K562 (cell line): ENCODE data around the gene MYO3B. TPM values are rescaled to one million over a fixed set of nuclear protein-coding genes. Genes with fewer than 3 reads are reported as not detected.

Experiments used
- ATAC-seq: fragments of 200-7000 bp; cut with Tn5 transposase; 3 replicates; pipeline ENCODE4 v1.9.1; 2020; ENCODE audit warnings: moderate library complexity
- BruUV-seq: library from RNA; stranded (reverse); fragments of 400-500 nt; replicated peaks from 2 replicates; lab custom pipeline; 2021; lab: Mats Ljungman, UMichigan
- CTCF ChIA-PET: fragments of 300-600 bp; formaldehyde crosslinking; extraction: SDS; loops from one replicate; lab custom pipeline; 2021; ENCODE audit warnings: low intra/inter-chr PET ratio; lab: Yijun Ruan, JAX
- POLR2A ChIA-PET: fragments of 300-600, 350-650 bp; sonication (Branson Sonifier 250); formaldehyde crosslinking; extraction: SDS; loops from one replicate; lab custom pipeline; 2021; ENCODE audit warnings: antibody characterized with exemption, inconsistent platforms; lab: Yijun Ruan, JAX
- DNase-seq, 4 experiments: peaks; one replicate each; pipeline versions ENCODE4 v3.0.0 to v3.0.0-alpha.2; 2011 to 2018; ENCODE audit warnings: low spot score in 3 of 4, mixed read lengths in 3 of 4; ENCODE audit errors: extremely low read depth in 1 of 4
- FAIRE-seq: peaks from 2 replicates; lab custom pipeline; 2011; peaks lifted over from hg19 to GRCh38; lab: Jason Lieb, UNC
- H2AFZ ChIP-seq: 2 replicates; pipeline ENCODE4 v1.6.0; 2011; ENCODE audit warnings: low read depth, low read length, control low read depth, inconsistent platforms
- H3K27ac ChIP-seq: fragments of 200-600 bp; 3 replicates; pipeline ENCODE4 v1.8.0; 2011; ENCODE audit warnings: low read depth, mild to moderate bottlenecking, control low read depth, inconsistent platforms, low read length, moderate library complexity, mixed read lengths; ENCODE audit errors: extremely low read depth
- H3K27me3 ChIP-seq, 2 experiments: fragments of 300-600 bp in 1 of 2; 2 replicates in 1 of 2; 3 replicates in 1 of 2; pipeline versions ENCODE4 v1.6.0 to v1.8.0; 2011; ENCODE audit warnings: inconsistent platforms in 2 of 2, low read length in 2 of 2, mild to moderate bottlenecking in 1 of 2, mixed read lengths in 1 of 2, moderate library complexity in 1 of 2; ENCODE audit not compliant: control insufficient read depth in 2 of 2, insufficient read depth in 2 of 2
- H3K36me3 ChIP-seq: fragments of 300-600 bp; 3 replicates; pipeline ENCODE4 v1.8.0; 2011; ENCODE audit warnings: mild to moderate bottlenecking, low read length, inconsistent platforms; ENCODE audit not compliant: control insufficient read depth, insufficient read depth
- H3K4me1 ChIP-seq, 2 experiments: fragments of 200-600 bp in 1 of 2; replicated peaks in 1 of 2; 2 replicates in 1 of 2; 3 replicates in 1 of 2; pipeline versions ENCODE4 v1.5.1 to v1.8.0; 2011; ENCODE audit warnings: inconsistent platforms in 2 of 2, low read length in 2 of 2, mild to moderate bottlenecking in 1 of 2, mixed read lengths in 1 of 2, moderate library complexity in 1 of 2; ENCODE audit not compliant: control insufficient read depth in 2 of 2, insufficient read depth in 2 of 2
- H3K4me2 ChIP-seq: 2 replicates; pipeline ENCODE4 v1.6.1; 2011; ENCODE audit warnings: low read length, control low read depth, inconsistent platforms, mixed read lengths; ENCODE audit not compliant: insufficient read depth
- H3K4me3 ChIP-seq: fragments of 200-600 bp; sonication (generic), shearing (Covaris generic); 2 replicates; pipeline ENCODE4 v1.5.1; 2016; ENCODE audit warnings: control low read depth, inconsistent platforms
- H3K79me2 ChIP-seq: fragments of 200-600 bp; 3 replicates; pipeline ENCODE4 v1.8.0; 2011; ENCODE audit warnings: low read length, inconsistent platforms; ENCODE audit not compliant: control insufficient read depth, insufficient read depth
- H3K9ac ChIP-seq, 2 experiments: 2 replicates each; pipeline versions ENCODE4 v1.6.0 to v1.6.1; 2011; ENCODE audit warnings: low read depth in 2 of 2, low read length in 2 of 2, control low read depth in 1 of 2, inconsistent platforms in 1 of 2, mild to moderate bottlenecking in 1 of 2, mixed read lengths in 1 of 2; ENCODE audit not compliant: insufficient read depth in 1 of 2
- H3K9me1 ChIP-seq: one replicate; pipeline ENCODE4 v1.6.0; 2011; ENCODE audit warnings: inconsistent platforms, mild to moderate bottlenecking, low read length, moderate library complexity; ENCODE audit not compliant: control insufficient read depth, insufficient read depth
- H3K9me3 ChIP-seq: replicated peaks from 2 replicates; pipeline ENCODE4 v1.5.1; 2011; ENCODE audit warnings: low read depth, low read length, inconsistent platforms; ENCODE audit not compliant: control insufficient read depth, insufficient read depth
- H4K20me1 ChIP-seq: replicated peaks from 2 replicates; pipeline ENCODE4 v1.6.1; 2011; ENCODE audit warnings: low read length, inconsistent platforms, mixed read lengths; ENCODE audit not compliant: control insufficient read depth, insufficient read depth
- FOSL1 ChIP-seq: fragments of 200-800 bp; sonication (Bioruptor generic); conservative IDR thresholded peaks from 2 replicates; pipeline ENCODE4 v1.6.1; 2016; ENCODE audit warnings: missing genetic modification characterization, missing compliant biosample characterization
- FOXK2 ChIP-seq, 2 experiments: fragments of 450-650 bp; IDR thresholded peaks in 1 of 2; conservative IDR thresholded peaks in 1 of 2; 2 replicates each; pipeline ENCODE4 v1.6.1; 2016; ENCODE audit warnings: low read depth in 2 of 2, mild to moderate bottlenecking in 1 of 2
- PTBP1 ChIP-seq: fragments of 200-400 bp; formaldehyde crosslinking; IDR thresholded peaks from 2 replicates; pipeline ENCODE4 v1.6.1; 2017; ENCODE audit warnings: low read depth, low read length
- ZFPM2 ChIP-seq: fragments of 250-450 bp; sonication (Bioruptor Pico); IDR thresholded peaks from 2 replicates; pipeline ENCODE4 v1.5.1; 2022; ENCODE audit warnings: mild to moderate bottlenecking
- ZNF134 ChIP-seq: fragments of 250-450 bp; sonication (Bioruptor Pico); conservative IDR thresholded peaks from 2 replicates; pipeline ENCODE4 v1.4.0; 2020
- WGBS: fragments of 100-300 bp; shearing (Covaris generic); methylation state at CpG from one replicate; pipeline ENCODE4 v1.1.6; 2016; ENCODE audit warnings: low coverage, mixed read lengths; ENCODE audit not compliant: insufficient coverage; ENCODE audit errors: missing lambda C conversion rate; 5-methylcytosine and 5-hydroxymethylcytosine counted together
- in situ Hi-C: fragments of 300-500 bp; cut with MboI; formaldehyde crosslinking; loops from 4 replicates; pipeline ENCODE4 v1.15.0; 2018; ENCODE audit warnings: inconsistent platforms, mixed read lengths
- intact Hi-C: fragments of 100-400 bp; cut with micrococcal nuclease; formaldehyde crosslinking; loops from 2 replicates; pipeline ENCODE4 v1.14.2; 2022
- polyA plus RNA-seq, 8 experiments: library from polyadenylated mRNA; depleted of rRNA in 4 of 8; stranded (reverse) in 5 of 8; unstranded in 3 of 8; fragments of >200 nt; fragmentation: Nextera tagmentation in 2 of 8; fragmentation: Illumina TruSeq in 1 of 8; extraction: Ambion mirVana in 2 of 8; extraction: Trizol in 1 of 8; gene quantifications; 2 replicates each; pipeline versions ENCODE4 v1.2.1 to v1.2.3, GENCODE V29; 2011 to 2014; ENCODE audit warnings: inconsistent platforms in 1 of 8, missing spikeins in 1 of 8
- total RNA-seq, 7 experiments: library from RNA; depleted of rRNA in 6 of 7; stranded (reverse); fragments of >200 nt in 6 of 7; fragmentation: Illumina TruSeq in 2 of 7; extraction: Trizol in 2 of 7; gene quantifications; 2 replicates each; pipeline versions ENCODE4 v1.2.1 to v1.2.3, GENCODE V29; 2011 to 2021; ENCODE audit warnings: low replicate concordance in 1 of 7
- TF ChIP-seq, protein P1 (sequence below): fragments of 450-650 bp; IDR thresholded peaks from 2 replicates; pipeline ENCODE4 v1.6.1; 2017; ENCODE audit warnings: antibody characterized with exemption
- TF ChIP-seq, protein P2 (sequence below): sonication (generic); IDR thresholded peaks from 2 replicates; pipeline ENCODE4 v1.6.1; 2016

MYO3B gene
- total and polyA plus RNA-seq, 9 of the 15 experiments (the other 6 are each of a cell fraction or from before 2014, with no cell fraction given), result 2.7 to 6.5 (median 3.6) TPM

DNA sequence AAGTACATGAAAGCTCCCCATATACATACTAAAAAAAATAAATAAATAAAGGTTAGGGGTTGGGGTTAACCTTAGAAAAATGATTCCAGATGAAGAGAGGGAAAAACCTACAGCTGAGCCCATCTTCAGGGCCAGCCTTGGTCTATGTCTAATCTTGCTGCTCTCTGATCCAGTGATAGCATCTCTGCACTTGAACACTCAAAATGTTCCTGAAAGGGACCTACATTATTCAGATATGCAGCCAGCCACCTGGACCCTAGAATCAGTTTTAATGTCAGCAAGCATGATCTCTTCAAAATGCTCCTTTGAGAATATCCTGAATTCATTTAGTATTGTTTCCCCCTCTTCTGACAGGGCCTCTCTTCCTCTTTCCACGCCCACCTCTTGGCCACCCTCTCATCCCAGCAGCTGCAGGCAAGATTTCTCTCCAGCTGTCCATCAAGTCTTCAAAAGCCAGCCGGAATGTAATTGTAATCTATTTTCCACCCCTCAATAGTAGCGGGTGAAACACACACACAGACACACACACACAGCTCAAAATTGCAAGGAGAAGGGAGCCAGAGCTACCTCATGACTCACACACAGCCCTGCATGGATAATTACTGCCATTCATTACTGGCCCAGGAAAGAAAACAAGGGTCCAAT is 135.5 kb downstream of the MYO3B start (continued):
- TF ChIP-seq ZFPM2 (CRISPR knock-in tag), result no peak
- no peak for TF ChIP-seq ZNF134 (CRISPR knock-in tag)
- TF ChIP-seq, protein P1, sequence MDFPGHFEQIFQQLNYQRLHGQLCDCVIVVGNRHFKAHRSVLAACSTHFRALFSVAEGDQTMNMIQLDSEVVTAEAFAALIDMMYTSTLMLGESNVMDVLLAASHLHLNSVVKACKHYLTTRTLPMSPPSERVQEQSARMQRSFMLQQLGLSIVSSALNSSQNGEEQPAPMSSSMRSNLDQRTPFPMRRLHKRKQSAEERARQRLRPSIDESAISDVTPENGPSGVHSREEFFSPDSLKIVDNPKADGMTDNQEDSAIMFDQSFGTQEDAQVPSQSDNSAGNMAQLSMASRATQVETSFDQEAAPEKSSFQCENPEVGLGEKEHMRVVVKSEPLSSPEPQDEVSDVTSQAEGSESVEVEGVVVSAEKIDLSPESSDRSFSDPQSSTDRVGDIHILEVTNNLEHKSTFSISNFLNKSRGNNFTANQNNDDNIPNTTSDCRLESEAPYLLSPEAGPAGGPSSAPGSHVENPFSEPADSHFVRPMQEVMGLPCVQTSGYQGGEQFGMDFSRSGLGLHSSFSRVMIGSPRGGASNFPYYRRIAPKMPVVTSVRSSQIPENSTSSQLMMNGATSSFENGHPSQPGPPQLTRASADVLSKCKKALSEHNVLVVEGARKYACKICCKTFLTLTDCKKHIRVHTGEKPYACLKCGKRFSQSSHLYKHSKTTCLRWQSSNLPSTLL, result no peak

DNA sequence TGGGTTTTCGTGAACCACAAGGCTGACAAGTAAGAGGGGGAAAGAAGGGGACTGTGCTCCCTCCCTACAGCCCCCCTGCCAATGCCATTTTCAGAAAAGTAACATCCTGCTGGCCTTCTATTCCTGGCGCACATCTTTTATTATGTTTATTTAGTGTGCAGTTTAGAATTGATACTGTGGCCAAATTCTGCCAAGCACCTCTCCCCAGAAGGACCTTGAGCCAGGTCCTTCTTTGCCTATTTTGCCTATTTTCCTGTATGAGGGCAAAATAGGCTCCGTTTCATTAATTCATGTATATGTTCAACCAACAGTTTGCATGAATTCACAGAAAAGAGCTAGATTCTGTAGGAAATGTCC is 136.0 kb downstream of the MYO3B start:
- no TSS peak for BruUV-seq

More for the DNA sequence above, 136.0 kb downstream of the MYO3B start:
- POLR2A ChIA-PET, result interaction anchor here (0.7 to 1.3 kb wide), 2 partner anchors 9 to 39 kb away, joined by 3 to 4 read pairs; no protein-coding TSS in a partner anchor
- 0 out of 2 replicates have a peak, but pooled peaks have one; percentile 8 for TF ChIP-seq FOSL1
- no peak for TF ChIP-seq PTBP1
- TF ChIP-seq, protein P2, sequence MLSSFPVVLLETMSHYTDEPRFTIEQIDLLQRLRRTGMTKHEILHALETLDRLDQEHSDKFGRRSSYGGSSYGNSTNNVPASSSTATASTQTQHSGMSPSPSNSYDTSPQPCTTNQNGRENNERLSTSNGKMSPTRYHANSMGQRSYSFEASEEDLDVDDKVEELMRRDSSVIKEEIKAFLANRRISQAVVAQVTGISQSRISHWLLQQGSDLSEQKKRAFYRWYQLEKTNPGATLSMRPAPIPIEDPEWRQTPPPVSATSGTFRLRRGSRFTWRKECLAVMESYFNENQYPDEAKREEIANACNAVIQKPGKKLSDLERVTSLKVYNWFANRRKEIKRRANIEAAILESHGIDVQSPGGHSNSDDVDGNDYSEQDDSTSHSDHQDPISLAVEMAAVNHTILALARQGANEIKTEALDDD, result no peak
- no peak for TF ChIP-seq FOXK2 (conservative IDR thresholded peaks at IDR 0.05 in 1 of 2, IDR thresholded peaks at IDR 0.05 in 1 of 2; ENCODE audit: low read depth in 2 of 2)
- TF ChIP-seq, all 486 proteins: peak for 1
- ATAC-seq (no peak), DNase-seq (no peak), FAIRE-seq (no peak)
- Histone ChIP-seq H3K79me2 (no peaks in the 10 kb centered on the region), H3K36me3 (no peaks in the 10 kb centered on the region), H4K20me1 (no peaks in the 10 kb centered on the region), H2AFZ (peak overlapping the region; percentile 9; the same call in 1 of the 2 replicates), H3K27me3 (no peaks in the 10 kb centered on the region), H3K4me3 (no peak overlapping the region), H3K9ac (no peak overlapping the region), H3K4me1 (peaks cover 4 to 32% of the 10 kb centered on the region in 2 experiments; a peak in 4 of 5 replicates), H3K27ac (no peak overlapping the region), H3K4me2 (no peak overlapping the region), H3K9me1 (no peaks in the 10 kb centered on the region), H3K9me3 (no peaks in the 10 kb centered on the region)
- 49% methylated on average over 3 of the region's 3 CpGs for WGBS
- intact Hi-C loops, result no loop called here
- CTCF ChIA-PET, result no interaction called here
- in situ Hi-C loops, result no loop called here
